GM18517 (cell line): Measurements from ENCODE around the gene UBALD2.
"Not testable (repeated sequence)": the region's sequence is repeated elsewhere in the genome, so short reads cannot be mapped to it uniquely, and the experiment has no call there.

Source experiments
- ATAC-seq: cut with Tn5 transposase; IDR thresholded peaks from one replicate; pipeline ENCODE4 v1.9.1; 2021; ENCODE audit warnings: mild to moderate bottlenecking, moderate library complexity; ENCODE audit not compliant: unreplicated experiment

UBALD2 gene

DNA sequence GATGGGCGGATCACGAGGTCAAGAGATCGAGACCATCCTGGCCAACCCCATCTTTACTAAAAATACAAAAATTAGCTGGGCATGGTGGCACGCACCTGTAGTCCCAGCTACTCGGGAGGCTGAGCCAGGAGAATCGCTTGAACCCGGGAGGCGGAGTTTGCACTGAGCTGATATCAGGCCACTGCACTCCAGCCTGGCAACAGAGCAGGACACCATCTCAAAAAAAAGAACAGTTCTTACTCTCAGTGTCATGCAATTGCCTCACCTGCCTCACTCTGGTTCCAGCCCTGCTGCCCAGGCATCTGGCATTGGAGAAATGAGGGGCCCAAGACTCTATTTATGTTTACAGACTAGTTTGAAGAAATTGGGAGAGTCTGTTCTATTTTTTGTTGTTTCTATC is 20.4 kb upstream of the UBALD2 start:
- not testable (repeated sequence) for ATAC-seq

- peak; percentile 88 for ATAC-seq
These were observed 18.8 kb upstream of the UBALD2 start for GRCh38 chr17:76246080-76247066.

DNA sequence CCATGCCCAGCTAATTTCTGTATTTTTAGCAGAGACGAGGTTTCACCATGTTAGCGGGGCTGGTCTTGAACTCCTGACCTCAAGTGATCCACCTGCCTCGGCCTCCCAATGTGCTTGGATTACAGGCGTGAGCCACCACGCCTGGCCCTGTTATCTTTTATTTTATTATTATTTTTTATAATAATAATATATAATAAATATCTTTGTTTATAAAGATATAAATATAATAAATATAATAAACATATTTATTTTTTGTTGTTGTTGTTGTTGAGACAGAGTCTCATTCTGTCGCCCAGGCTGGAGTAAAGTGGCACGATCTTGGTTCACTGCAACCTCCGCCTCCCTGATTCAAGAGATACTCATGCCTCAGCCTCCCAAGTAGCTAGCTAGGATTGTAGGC is 17.8 kb upstream of the UBALD2 start:
- ATAC-seq = no peak

- no peak for ATAC-seq
These were observed 16.9 kb upstream of the UBALD2 start for GRCh38 chr17:76248013-76248782.

DNA sequence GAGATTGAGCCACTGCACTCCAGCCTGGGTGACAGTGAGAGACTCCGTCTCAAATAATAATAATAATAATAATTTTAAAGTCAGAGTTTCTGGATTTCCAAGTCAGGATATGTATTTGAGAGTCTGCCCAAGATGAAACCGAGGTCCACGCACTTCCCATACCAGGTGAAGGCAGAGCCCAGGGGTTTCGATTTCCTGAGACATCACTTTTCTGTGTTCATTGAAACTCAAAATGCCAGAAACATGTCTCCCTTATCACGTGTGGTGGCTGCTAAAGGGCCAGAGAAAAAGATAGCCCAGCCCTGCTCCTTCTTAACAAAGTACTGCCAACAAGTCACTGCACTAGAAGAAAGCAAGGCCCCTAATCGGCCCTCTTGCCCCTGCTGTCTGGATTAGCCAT is 15.0 kb upstream of the UBALD2 start:
- ATAC-seq = no peak

- ATAC-seq = no peak
These were observed 13.6 kb upstream of the UBALD2 start for GRCh38 chr17:76251478-76252039.

DNA sequence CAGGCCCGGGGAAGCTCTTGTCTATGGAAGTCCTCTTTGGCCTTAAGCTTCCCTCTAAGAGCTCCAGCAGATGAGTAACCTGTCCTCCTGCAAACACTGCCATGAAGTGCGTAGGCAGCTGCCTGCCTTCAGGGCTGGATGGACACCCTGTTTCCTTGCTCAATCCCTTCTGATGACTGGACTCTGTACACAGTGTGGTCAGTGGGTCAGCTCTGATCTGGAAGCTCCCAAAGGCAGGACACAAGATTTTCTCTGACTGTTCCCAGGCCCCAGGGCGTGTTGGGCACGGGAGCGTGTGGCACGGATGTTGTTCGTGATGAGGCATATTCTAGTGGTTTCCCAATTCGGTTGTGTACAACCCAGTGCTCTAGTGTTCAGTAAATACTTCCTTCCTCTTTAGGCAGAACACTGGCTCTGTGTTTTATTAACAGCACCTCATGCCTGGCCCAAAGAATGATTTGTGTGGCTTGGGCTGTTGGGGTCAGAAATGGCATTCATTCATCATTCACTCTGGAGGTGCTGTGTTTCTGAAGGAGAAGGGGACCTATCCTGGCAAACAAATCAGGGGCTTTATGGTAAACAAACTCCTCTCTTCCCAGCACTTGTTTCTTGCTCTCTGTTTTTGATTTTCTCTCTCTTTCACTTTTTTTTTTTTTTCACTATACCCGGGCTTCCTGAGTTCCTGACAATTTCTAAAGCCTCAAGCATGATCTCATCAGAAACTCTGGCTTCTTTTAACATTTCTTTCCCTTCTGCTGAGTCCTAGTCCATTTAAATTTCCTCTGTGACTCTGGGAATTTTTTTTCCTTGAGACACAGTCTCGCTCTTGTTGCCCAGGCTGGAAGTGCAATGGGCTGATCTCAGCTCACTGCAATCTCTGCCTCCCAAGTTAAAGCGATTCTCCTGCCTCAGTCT is 12.9 kb upstream of the UBALD2 start:
- no peak for ATAC-seq

DNA sequence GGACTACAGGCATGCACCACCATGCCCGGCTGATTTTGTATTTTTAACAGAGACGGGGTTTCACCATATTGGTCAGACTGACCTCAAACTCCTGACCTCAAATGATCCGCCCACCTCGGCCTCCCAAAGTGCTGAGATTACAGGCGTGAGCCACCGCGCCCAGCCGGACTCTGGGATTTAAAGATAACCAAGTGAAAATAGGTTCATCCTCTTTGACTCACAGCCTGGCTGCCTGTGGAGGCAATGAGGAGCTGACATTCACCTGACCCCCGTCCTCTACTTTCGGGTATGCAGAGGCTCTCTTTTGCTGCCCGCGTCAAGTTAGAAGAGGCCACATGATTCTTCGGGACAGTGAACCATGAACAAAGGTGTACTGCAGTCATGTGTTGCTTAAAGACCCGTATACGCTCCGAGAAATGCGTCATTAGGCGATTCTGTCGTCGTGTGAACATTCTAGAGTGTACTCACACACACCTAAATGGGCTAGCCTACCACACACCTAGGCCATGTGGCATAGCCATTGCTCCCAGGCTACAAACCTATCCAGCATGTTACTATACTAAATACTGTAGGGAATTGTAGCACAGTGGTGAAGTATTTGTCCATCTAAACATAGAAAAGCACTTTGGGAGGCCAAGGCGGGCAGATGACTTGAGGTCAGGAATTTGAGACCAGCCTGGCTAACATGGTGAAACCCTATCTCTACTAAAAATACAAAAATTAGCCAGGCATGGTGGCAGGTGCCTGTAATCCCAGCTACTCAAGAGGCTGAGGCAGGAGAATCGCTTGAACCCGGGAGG is 12.0 kb upstream of the UBALD2 start:
- not testable (repeated sequence) for ATAC-seq

DNA sequence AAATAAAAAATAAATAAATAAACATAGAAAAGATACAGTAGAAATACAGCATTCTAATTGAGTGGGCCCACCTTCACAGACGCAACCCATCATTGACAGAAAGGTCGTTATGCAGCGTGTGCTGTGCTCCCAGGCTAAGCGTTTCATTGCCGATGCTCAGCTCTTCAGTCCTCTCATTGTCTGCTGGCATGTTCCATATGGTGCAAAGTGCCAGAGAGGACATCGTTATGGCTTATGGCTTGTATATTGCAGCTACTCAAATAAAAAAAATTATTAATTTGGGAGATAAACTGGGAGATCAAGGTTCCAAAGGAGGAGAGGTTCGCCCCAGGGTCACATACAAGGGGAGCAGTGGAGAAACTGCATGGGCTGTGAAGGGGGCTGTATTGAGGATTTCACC is 11.3 kb upstream of the UBALD2 start:
- ATAC-seq = no peak

DNA sequence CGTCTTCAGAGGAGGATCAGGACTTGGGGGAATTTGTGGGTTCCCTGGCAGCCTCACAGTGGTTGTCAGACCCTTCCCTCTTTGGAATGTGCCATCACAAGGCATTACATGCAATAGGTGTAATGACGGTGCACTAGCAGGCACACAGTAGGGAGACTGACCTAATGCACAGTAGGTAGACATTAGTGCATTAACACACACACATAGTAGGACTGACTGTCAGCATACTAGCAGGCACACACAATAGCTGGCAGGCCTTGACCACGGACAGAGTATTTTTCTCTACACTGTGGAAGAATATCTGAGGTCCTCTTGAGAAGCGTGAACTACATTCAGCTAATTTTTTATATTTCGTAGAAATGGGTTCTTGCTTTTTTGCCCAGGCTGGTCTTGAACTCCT is 10.9 kb upstream of the UBALD2 start:
- ATAC-seq = no peak

- no peak for ATAC-seq
These were observed 9.2 kb upstream of the UBALD2 start for GRCh38 chr17:76255801-76256429.

DNA sequence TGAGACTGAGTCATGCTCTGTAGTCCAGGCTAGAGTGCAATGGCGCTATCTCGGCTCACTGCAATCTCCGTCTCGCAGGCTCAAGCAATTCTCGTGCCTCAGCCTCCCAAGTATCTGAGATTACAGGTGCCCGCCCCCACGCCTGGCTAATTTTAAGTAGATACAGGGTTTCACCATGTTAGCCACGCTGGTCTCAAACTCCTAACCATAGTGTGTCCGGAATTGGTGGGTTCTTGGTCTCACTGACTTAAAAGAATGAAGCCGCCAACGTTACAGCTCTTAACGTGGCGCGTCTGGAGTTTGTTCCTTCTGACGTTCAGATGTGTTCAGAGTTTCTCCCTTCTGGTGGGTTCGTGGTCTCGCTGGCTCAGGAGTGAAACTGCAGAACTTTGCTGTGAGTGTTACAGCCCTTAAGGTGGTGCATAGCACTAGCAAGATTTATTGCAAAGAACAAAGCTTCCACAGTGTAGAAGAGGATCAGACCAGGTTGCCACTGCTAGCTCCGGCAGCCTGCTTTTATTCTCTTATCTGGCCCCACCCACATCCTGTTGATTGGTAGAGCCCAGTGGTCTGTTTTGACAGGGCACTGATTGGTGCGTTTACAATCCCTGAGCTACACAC is 8.6 kb upstream of the UBALD2 start:
- not testable (repeated sequence) for ATAC-seq

DNA sequence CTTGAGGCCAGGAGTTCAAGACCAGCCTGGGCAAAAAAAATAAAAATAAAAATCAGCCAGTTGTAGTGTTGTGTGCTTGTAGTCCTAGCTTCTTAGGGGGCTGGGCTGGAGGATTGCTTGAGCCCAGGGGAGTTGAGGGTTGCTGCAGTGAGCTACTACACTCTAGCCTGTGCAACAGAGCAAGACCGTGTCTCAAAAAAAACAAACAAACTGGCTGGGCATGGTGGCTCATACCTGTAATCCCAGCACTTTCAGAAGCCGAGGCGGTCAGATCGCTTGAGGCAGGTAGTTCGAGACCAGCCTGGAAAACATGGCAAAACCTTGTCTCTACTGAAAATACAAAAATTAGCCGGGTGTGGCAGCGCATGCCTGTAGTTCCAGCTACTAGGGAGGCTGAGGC is 4.9 kb upstream of the UBALD2 start:
- no peak for ATAC-seq

- ATAC-seq = no peak
These were observed 4.5 kb upstream of the UBALD2 start for GRCh38 chr17:76260669-76261068.

- ATAC-seq = no peak
These were observed 3.5 kb upstream of the UBALD2 start for GRCh38 chr17:76261421-76262215.

- ATAC-seq = no peak
These were observed 2.3 kb upstream of the UBALD2 start for GRCh38 chr17:76262732-76263344.

DNA sequence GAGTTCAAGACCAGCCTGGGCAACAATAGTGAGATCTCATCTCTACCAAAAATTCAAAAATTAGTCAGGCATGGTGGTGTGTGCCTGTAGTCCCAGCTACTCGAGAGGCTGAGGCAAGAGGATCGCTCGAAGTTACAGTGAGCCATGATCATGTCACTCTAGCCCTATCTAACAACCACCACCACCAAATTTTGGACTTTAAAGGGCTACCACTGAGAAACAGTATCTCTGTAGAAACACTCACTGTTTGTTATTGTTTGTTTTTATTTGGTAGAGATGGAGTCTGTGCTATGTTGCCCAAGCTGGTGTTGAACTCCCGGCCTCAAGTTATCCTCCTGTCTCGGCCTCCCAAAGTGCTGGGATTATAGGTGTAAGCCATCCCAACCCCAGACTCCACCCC is 1.3 kb upstream of the UBALD2 start:
- no peak for ATAC-seq

- no peak for ATAC-seq
These were observed 758 bp upstream of the UBALD2 start for GRCh38 chr17:76264425-76264754.
